Vagina (tissue), 2 donors: ENCODE measurements around the gene PTPRN2. TPM values are rescaled to one million over a fixed set of nuclear protein-coding genes. Genes with fewer than 3 reads are reported as not detected.

ENCODE experiments used
- DNase-seq, 2 donors: peaks; one replicate each; pipeline ENCODE4 v3.0.0-alpha.2; 2017; ENCODE audit errors: extremely low spot score in 2 of 2
- H3K27ac ChIP-seq: fragments of 200-600 bp; sonication (generic); one replicate; pipeline ENCODE4 v1.5.1; 2019
- H3K27me3 ChIP-seq: fragments of 200-600 bp; sonication (generic); one replicate; pipeline ENCODE4 v1.5.1; 2019
- H3K36me3 ChIP-seq, 2 donors: fragments of 200-600 bp; sonication (generic); one replicate each; pipeline ENCODE4 v1.5.1; 2017 to 2019
- H3K4me1 ChIP-seq: fragments of 200-600 bp; sonication (generic); one replicate; pipeline ENCODE4 v1.5.1; 2019
- H3K4me3 ChIP-seq, 2 donors: fragments of 200-600 bp; sonication (generic); 1 replicate in 1 of 2; 2 replicates in 1 of 2; pipeline ENCODE4 v1.5.1; 2016 to 2019
- H3K9me3 ChIP-seq: fragments of 200-600 bp; sonication (generic); one replicate; pipeline ENCODE4 v1.5.1; 2019
- CTCF ChIP-seq, 3 experiments: fragments of 450-650 bp in 2 of 3; fragments of 200-600 bp in 1 of 3; sonication (generic) in 1 of 3; IDR thresholded peaks; one replicate each; pipeline ENCODE4 v1.5.1; 2017 to 2019; ENCODE audit warnings: antibody characterized with exemption in 3 of 3, mild to moderate bottlenecking in 2 of 3, moderate library complexity in 2 of 3
- POLR2A ChIP-seq, 2 donors: fragments of 450-650 bp; IDR thresholded peaks; one replicate each; pipeline ENCODE4 v1.6.1; 2017; ENCODE audit warnings: antibody characterized with exemption in 2 of 2, mild to moderate bottlenecking in 2 of 2, moderate library complexity in 2 of 2
- POLR2AphosphoS5 ChIP-seq, 2 donors: sonication (generic); formaldehyde crosslinking; IDR thresholded peaks; one replicate each; pipeline ENCODE4 v1.9.0; 2017; ENCODE audit warnings: antibody characterized with exemption in 2 of 2, mild to moderate bottlenecking in 2 of 2, low read depth in 1 of 2; ENCODE audit not compliant: insufficient read depth in 1 of 2
- intact Hi-C: fragments of 100-400 bp; cut with DNase I; formaldehyde crosslinking; loops from one replicate; pipeline ENCODE4 v1.15.1; 2023
- total RNA-seq: library from RNA; depleted of rRNA; stranded (reverse); fragments of >200 nt; gene quantifications from one replicate; pipeline ENCODE4 v1.2.3, GENCODE V29; 2016

The PTPRN2 gene
- total RNA-seq, 1 donor from 2014 or later: 7.4 TPM

GRCh38 chr7:158261362-158262235, 326.0 kb downstream of the PTPRN2 start:
- Histone ChIP-seq H3K27me3 (no peaks in the 10 kb centered on the region), H3K4me1 (no peaks in the 10 kb centered on the region), H3K36me3 (no peaks in the 10 kb centered on the region), H3K9me3 (no peaks in the 10 kb centered on the region), H3K4me3 (no peak overlapping the region), H3K27ac (no peak overlapping the region)
- DNase-seq: no peak
- intact Hi-C loops: no loop called here
- TF ChIP-seq POLR2AphosphoS5 (IDR thresholded peaks at IDR 0.05; ENCODE audit: insufficient read depth in 1 of 2, low read depth in 1 of 2) (no peak), POLR2A (IDR thresholded peaks at IDR 0.05) (no peak), CTCF (IDR thresholded peaks at IDR 0.05) (no peak)

GRCh38 chr7:158260567-158261361, 326.9 kb downstream of the PTPRN2 start:
- intact Hi-C loops: no loop called here
- H3K27ac ChIP-seq: no peak overlapping the region

GRCh38 chr7:158259671-158260418, 327.8 kb downstream of the PTPRN2 start:
- H3K4me3 ChIP-seq: no peak overlapping the region
- no peaks in the 10 kb centered on the region for H3K36me3 ChIP-seq
- no peak overlapping the region for H3K27ac ChIP-seq
- H3K4me1 ChIP-seq: no peaks in the 10 kb centered on the region
- no peaks in the 10 kb centered on the region for H3K27me3 ChIP-seq
- TF ChIP-seq POLR2AphosphoS5 (IDR thresholded peaks at IDR 0.05; ENCODE audit: insufficient read depth in 1 of 2, low read depth in 1 of 2) (no peak), CTCF (IDR thresholded peaks at IDR 0.05) (no peak), POLR2A (IDR thresholded peaks at IDR 0.05) (no peak)
- DNase-seq: no peak
- intact Hi-C loops: no loop called here
- no peaks in the 10 kb centered on the region for H3K9me3 ChIP-seq

More at GRCh38 chr7:158260567-158261361, 326.9 kb downstream of the PTPRN2 start:
- TF ChIP-seq CTCF (IDR thresholded peaks at IDR 0.05) (no peak), POLR2A (IDR thresholded peaks at IDR 0.05) (no peak), POLR2AphosphoS5 (IDR thresholded peaks at IDR 0.05; ENCODE audit: insufficient read depth in 1 of 2, low read depth in 1 of 2) (no peak)
- H3K27me3 ChIP-seq: no peaks in the 10 kb centered on the region
- no peaks in the 10 kb centered on the region for H3K4me1 ChIP-seq
- DNase-seq: no peak
- H3K36me3 ChIP-seq: no peaks in the 10 kb centered on the region
- no peaks in the 10 kb centered on the region for H3K9me3 ChIP-seq
- H3K4me3 ChIP-seq: no peak overlapping the region

GRCh38 chr7:158259141-158259540, 328.5 kb downstream of the PTPRN2 start:
- no peaks in the 10 kb centered on the region for H3K4me1 ChIP-seq
- no peaks in the 10 kb centered on the region for H3K36me3 ChIP-seq
- no peak overlapping the region for H3K27ac ChIP-seq
- TF ChIP-seq POLR2AphosphoS5 (IDR thresholded peaks at IDR 0.05; ENCODE audit: insufficient read depth in 1 of 2, low read depth in 1 of 2) (no peak), POLR2A (IDR thresholded peaks at IDR 0.05) (no peak), CTCF (IDR thresholded peaks at IDR 0.05) (no peak)
- no peaks in the 10 kb centered on the region for H3K9me3 ChIP-seq
- DNase-seq: no peak
- no peak overlapping the region for H3K4me3 ChIP-seq
- intact Hi-C loops: no loop called here
- no peaks in the 10 kb centered on the region for H3K27me3 ChIP-seq
